ENCODE results near the gene RRP1.

RRP1 gene

GRCh38 chr21:43757601-43758000 is 31.8 kb upstream of the RRP1 start:
- ChIA-PET POLR2A (no interaction called here), CTCF (interaction anchor here (1.6 kb wide), 1 partner anchor 10 kb away, joined by 4 read pairs; no protein-coding TSS in a partner anchor)

GRCh38 chr21:43758111-43758641 is 31.2 kb upstream of the RRP1 start:
- ChIA-PET POLR2A (no interaction called here), CTCF (interaction anchor here (1.4 to 1.6 kb wide), 2 partner anchors 11 to 217 kb away, joined by 3 to 4 read pairs; no protein-coding TSS in a partner anchor)
- H3K4me3 ChIP-seq (ENCODE audit: low read depth, low read length): no peak overlapping the region
- TF ChIP-seq CTCF (IDR thresholded peaks at IDR 0.05; ENCODE audit: insufficient read depth, low read length, missing control alignments): no peak
- peak; percentile 33 for DNase-seq (ENCODE audit: low read depth, low spot score)

More at GRCh38 chr21:43757601-43758000, 31.8 kb upstream of the RRP1 start:
- no peak for DNase-seq (ENCODE audit: low read depth, low spot score)
- H3K4me3 ChIP-seq (ENCODE audit: low read depth, low read length): no peak overlapping the region
- no peak for TF ChIP-seq CTCF (IDR thresholded peaks at IDR 0.05; ENCODE audit: insufficient read depth, low read length, missing control alignments)

GRCh38 chr21:43758811-43759210 is 30.6 kb upstream of the RRP1 start:
- no peak for TF ChIP-seq CTCF (IDR thresholded peaks at IDR 0.05; ENCODE audit: insufficient read depth, low read length, missing control alignments)
- no peak overlapping the region for H3K4me3 ChIP-seq (ENCODE audit: low read depth, low read length)
- POLR2A ChIA-PET: no interaction called here
- DNase-seq (ENCODE audit: low read depth, low spot score): no peak
- CTCF ChIA-PET: interaction anchor here (1.4 to 1.6 kb wide), 2 partner anchors 11 to 216 kb away, joined by 3 to 4 read pairs; no protein-coding TSS in a partner anchor

GRCh38 chr21:43759651-43760050 is 29.7 kb upstream of the RRP1 start:
- DNase-seq (ENCODE audit: low read depth, low spot score): no peak
- ChIA-PET CTCF (no interaction called here), POLR2A (no interaction called here)
- TF ChIP-seq CTCF (IDR thresholded peaks at IDR 0.05; ENCODE audit: insufficient read depth, low read length, missing control alignments): no peak
- no peak overlapping the region for H3K4me3 ChIP-seq (ENCODE audit: low read depth, low read length)

- ChIA-PET CTCF (no interaction called here), POLR2A (no interaction called here)
- no peak overlapping the region for H3K4me3 ChIP-seq (ENCODE audit: low read depth, low read length)
- TF ChIP-seq CTCF (IDR thresholded peaks at IDR 0.05; ENCODE audit: insufficient read depth, low read length, missing control alignments): no peak
- no peak for DNase-seq (ENCODE audit: low read depth, low spot score)
Observed at GRCh38 chr21:43760391-43760958, 28.9 kb upstream of the RRP1 start.

- ChIA-PET CTCF (interaction anchor here (1.1 kb wide), 1 partner anchor 28 kb away, joined by 3 read pairs; the partner anchor contains the start of gene RRP1), POLR2A (interaction anchor here (0.6 kb wide), 1 partner anchor 88 kb away, joined by 3 read pairs; no protein-coding TSS in a partner anchor)
- no peak for DNase-seq (ENCODE audit: low read depth, low spot score)
- no peak overlapping the region for H3K4me3 ChIP-seq (ENCODE audit: low read depth, low read length)
- TF ChIP-seq CTCF (IDR thresholded peaks at IDR 0.05; ENCODE audit: insufficient read depth, low read length, missing control alignments): no peak
Observed at GRCh38 chr21:43761886-43762285, 27.5 kb upstream of the RRP1 start.

Data from AG04449 (cell line).